ENCODE results near the gene EIF2D.

The EIF2D gene

GRCh38 chr1:206547104-206547503, 65.2 kb downstream of the EIF2D start:
- no peak for DNase-seq (ENCODE audit: low read depth)

GRCh38 chr1:206545351-206545750, 66.9 kb downstream of the EIF2D start:
- no peak for DNase-seq (ENCODE audit: low read depth)

- no peak for DNase-seq (ENCODE audit: low read depth)
Observed at GRCh38 chr1:206544562-206545257, 67.6 kb downstream of the EIF2D start.

All from GM04503 (cell line).